Epidermal melanocyte (primary cell): ENCODE data around the gene NUP62.

ENCODE experiments used
- DNase-seq: peaks from one replicate; pipeline ENCODE4 v3.0.0; 2011; ENCODE audit warnings: low spot score; ENCODE audit not compliant: insufficient read length

Gene NUP62

DNA sequence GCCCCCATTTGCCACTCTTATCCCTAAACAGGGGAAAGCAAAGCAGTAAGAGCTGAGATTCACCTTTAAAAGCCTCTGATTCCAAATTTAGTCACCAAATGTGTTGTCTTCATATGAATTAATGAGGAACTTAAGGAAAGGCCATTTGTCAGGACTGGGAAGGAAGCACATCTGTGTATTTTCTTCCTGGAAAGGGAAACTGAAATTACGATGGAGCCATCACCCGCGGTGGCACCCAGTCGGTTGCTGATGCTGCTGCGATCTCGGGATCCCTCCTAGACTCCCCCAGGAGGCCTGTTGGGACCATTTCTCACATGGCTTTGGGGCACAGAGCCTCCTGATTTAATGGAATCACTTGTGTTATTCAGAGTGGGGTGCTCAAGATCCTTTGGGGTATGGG is 25.2 kb downstream of the NUP62 start:
- DNase-seq: no peak

DNA sequence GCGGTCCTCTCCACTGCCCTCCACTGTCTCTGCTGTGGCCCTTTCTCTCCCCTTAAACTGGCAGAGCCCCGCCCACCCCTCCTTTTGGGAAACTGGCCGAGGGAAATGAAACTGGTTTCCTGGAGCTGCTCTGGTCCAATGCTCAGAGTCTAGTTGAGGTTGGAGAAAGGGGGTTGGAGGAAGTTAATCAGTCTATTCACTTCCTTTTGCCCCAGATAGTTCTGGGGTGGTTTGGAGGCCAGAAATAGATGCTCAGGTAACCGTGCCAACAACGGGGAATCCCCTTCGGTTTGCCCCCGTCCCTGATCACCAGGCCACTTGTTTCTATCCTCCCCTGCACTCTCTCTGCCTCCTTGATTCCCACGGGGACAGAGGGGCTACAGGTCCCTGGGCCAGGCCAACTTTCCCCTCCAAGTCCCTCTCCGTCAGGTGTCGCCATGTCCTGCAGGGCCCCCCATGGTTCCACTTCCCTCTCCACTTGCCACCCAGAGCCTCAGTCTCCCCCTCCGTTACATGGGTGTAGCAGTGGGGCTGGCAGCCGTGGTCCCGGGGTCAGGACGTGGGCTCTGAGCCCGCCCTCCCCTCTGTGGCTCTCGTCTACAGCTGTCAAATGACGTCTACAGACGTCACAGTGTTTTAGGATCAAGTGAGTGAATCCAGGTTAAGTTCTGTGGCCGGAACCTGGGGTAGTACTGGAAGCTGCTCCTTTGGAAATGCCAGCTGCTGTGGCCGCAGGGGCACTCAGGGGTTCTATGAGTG is 32.3 kb downstream of the NUP62 start, which contains the start of gene IL4I1:
Gene IL4I1 (minus strand): TSS at position 25 of the 759 bp plus-strand sequence. CDS start 727 bp downstream, outside the sequence.
- DNase-seq: no peak

DNA sequence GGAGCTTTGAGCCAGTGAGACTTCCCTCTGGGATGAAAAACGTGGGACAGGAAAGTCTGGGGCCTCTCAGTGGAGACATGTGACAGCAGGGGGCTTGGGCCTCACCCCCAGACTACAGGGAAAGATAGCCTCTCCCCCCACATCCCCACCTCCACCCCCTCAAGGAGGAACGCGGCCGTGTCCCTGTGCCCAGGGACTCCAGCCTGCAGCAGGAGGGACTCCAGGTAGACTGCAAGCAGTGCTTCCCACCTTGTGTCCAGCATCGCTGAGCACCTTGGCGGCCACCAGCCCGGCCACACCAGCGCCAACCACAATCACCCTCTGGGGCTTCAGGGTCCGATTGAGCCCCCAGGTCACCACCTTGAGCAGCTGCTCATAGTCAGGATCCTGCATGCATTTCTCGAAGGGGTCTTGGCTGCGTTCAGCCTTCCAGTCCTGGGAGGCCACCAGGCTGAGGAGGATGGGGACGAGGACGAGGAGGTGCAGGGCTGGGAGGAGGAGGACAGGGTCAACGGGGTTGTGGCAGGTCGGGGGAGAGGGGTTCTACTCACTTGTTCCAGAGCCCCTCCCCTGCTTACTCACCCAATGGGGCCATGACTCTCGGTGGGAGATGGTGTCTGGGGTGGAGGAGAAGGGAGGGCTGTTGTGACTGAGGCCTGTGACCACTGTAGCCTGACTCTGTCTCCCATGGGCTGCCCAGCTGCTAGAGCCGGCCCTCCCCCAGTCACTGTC is 33.6 kb downstream of the NUP62 start:
- DNase-seq: no peak

DNA sequence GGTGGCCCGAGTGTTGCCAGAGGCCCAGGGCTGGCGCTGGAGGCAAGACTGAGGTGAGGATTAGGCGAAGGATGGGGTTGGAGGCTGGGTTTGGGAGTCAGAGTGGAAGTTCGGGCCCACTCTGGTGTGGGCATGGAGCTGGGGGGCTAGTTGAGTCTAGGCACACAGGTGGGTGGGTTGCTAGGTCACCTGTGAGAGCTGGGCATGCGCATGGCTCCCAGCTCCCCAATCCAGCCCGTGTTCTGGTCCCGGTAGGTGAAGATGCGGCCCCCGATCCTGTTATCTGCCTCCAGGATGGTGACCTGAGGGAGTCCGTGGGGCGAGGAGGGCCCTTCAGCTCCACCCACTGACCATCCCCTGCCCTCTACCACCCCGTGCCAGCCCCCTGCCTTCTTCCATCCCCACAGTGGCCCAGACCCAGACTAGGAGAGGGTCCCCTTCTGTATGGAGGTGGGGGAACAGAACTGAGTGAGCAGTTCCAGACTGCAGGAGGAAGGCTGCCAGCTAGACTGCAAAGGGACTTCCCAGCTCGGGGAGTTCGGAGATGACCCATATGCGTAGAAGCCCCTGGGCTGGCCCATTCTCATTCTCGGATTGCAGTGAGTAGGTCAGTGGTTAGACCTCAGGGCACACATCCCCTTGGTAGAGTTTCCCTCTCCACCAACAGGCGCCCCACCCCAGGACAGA is 34.3 kb downstream of the NUP62 start:
- DNase-seq: no peak

DNA sequence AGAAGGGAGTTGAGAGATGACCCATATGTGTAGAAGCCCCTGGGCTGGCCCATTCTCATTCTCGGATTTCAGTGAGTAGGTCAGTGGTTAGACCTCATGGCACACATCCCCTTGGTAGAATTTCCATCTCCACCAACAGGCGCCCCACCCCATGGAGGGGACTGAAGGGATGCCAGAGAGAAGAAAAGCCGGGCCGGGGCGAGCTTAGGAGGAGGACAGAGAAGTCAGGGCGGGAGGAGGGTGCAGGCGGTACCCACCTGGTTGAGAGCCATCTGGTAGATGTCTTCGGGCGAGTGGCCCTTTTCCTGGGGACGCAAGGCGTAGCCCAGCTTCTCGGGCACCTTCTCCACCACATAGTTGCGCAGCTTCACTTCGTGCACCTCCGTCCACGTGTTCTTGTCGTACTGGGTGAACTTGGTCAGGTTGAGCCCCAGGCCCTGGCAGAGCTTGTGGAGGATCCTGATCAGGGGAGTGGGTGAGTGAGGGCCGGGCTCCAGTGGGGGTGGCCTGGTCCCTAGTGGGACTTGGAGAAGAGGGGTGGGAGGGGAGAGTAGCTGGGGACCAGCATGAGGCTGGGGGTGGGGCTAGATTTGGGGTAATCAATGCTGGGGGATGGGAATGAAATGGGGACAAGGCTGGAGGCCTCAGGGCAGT is 35.2 kb downstream of the NUP62 start:
- no peak for DNase-seq

DNA sequence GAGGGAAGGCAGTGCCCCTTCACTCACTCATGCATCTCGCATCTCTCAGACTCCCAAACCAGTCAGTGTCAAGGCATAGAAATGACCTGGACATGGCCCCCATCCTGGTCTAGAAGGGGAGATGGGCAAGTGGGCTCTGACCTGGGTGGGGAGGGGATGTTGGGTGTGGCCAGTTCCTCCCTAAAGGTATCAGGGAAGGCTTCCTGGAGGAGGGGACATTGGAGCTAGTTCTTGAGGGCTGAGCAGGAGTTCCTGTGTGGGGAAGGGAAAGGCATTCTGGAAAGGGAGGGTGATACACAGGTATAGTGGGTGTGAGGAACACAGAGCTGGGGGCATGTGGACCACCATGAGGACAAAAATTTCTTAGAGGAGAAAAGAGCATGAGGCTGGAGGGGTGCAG is 36.6 kb downstream of the NUP62 start:
- no peak for DNase-seq

DNA sequence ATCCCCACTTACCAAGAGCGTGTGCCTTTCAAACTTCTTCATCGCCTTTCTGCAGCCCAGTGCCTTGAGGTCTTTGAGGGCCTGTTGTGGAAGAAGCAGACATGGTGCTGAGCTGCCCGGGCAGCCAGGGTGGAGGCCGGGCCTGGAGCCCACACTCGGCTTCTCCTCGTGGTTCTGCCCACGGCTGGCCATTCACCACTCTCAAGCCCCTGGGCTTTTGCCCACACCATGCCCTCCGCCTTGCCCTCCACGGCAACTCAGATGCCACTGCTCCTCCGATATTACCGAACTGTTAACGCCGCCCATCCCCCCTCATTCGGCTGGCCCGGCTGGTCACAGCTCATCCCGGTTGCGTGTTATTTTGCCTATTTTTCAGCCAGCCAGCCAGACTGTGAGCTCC is 37.9 kb downstream of the NUP62 start:
- DNase-seq: no peak

DNA sequence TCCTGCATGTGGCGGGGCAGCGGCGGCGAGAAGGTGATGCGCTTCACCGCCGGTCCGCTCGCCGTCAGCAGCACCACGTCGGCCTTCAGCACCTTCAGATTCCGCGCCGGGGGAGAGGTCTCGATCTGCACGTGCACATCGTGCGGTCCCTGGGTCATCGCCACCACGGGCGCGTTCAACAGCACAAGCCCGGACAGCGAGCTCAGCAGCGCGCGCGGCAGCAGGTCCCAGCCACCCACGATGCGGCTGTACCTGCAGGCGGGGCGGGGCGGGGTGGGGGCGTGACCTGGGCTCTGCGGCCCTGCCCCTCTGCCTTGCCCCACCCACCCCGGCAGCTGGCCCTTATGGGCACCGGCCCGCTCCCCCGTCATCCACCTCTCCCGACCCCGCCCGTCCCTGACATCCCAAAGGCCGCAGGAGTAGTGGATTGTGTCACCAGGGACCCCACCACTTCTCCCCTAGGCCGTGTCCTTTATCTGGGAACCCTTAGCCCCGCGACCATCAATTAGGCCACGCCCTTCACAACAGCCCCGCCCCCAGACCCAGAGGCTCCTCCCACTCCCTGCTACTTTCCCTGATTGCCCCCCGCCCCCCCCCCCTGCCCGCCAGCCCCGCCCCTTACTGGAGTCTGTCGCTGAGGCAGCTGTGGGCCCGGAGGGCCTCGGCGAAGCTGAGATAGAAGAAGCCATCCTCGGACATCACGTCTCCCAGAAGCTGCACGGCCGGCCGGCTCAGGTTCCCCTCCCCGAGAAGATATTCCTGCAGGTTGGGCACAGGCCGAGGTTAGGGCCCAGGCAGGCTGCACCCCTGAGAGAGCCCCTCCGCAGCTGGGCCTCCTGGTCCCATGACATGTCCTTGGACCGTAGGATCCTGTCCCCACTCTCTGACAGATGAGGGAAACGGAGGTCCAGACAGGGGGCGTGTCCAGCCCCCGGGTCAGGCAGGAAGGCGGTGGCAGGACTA is 38.7 kb downstream of the NUP62 start:
- DNase-seq: no peak

DNA sequence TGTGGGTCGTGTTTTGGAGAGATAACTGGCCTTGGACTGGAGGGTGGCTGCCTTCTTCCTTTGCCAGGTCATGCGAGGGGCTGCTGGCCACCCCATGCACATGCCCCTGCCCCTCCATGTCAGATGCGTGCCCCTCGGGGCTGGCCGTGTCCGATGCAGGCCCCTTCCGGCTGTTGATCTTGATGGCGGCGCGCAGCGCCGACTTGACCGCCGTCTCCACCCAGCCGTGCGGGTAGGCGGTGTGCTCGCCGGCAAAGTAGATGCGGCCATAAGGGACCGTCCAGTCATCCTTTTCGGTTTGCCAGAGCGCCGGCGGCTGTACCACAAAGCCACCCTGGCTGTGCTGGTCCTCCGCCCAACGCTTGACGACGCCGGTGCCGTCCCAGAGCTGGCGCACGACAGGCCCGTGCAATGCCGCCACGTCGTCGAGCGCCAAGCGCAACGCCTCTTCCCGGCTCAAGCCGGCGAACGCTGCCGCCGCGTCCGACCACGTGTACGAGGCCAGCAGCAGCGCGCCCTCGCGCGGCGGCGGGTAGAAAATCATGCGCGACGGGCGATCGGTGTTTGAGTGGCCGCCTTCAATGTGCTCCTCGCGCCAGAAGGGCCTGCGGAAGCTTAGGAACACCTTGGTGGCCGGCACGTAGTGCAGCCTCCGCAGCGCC is 39.5 kb downstream of the NUP62 start:
- no peak for DNase-seq

DNA sequence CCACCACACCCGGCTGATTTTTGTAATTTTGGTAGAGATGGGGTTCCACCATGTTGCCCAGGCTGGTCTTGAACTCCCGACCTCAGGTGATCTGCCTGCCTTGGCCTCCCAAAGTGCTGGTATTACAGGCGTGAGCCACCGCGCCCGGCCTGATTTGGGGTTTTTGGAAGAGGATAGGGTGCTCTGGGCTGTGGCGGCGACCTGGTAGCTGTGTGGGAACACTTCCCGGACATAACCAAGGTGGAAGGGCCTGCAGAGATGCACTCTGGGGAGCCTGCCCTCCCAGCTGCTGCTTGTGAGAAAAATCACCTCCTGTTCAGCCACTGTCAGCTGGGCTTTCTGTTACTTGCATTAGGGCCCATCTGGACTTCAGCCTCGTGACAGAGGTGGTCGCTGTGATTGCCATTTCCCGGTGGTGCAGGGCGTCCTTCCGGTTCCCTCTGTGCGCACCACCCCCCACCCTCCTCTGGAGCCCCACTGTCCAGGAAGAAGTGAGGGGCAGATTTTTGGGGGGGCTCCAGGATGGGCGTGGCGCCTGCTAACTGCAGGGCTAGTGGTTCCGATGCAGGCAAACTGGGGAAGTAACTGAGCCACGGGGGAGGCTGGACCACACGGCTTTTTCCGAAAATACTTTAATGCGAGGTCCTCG is 40.1 kb downstream of the NUP62 start:
- no peak for DNase-seq

DNA sequence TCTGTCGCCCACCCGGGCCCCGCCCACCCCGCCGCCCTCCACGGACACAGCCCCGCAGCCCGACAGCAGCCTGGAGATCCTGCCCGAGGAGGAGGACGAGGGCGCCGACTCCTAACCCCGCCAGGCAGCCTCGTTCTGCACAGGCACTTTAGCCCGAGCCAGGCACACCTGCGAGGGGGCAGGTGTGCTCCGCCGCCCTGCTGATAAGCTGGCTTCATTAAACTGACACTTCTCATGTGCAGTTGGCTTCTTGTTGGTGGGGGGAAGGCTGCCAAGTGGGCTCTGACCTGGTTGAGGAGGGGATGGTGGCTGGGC is 40.8 kb downstream of the NUP62 start:
- DNase-seq: no peak

DNA sequence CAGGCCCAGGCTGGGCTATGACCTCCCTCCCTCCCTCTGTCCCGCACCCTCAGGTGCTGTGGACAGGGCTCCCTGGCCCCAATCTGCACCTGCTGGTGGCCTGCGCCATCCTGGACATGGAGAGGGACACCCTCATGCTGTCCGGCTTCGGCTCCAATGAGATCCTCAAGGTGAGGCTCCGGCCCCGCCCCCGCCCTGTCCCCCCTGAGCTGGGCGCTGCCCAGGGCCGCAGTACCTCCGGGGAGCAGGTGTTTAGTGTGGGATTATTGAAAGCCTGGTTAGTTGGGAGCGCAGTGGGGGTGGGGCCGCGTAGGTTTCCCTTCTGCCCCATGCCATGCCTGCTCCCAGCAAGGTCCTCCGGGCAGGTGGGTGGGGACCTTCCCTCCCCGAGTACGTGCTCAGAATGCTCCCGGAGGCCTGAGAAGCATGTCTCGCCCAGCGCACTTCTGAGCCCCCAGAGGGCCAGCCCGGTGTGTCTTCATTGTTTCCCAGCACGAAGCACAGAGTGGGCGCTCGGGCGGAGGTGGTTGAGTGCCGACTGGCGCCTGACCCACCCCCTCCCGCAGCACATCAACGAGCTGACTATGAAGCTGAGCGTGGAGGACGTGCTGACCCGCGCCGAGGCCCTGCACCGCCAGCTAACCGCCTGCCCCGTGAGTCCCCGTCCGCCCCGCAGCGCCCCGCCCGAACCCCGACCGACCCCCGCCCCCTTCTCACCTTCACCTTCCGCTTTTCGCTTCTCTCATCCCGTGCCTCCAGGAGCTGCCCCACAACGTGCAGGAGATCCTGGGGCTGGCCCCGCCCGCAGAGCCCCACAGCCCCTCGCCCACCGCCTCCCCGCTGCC is 41.4 kb downstream of the NUP62 start:
- DNase-seq: no peak

DNA sequence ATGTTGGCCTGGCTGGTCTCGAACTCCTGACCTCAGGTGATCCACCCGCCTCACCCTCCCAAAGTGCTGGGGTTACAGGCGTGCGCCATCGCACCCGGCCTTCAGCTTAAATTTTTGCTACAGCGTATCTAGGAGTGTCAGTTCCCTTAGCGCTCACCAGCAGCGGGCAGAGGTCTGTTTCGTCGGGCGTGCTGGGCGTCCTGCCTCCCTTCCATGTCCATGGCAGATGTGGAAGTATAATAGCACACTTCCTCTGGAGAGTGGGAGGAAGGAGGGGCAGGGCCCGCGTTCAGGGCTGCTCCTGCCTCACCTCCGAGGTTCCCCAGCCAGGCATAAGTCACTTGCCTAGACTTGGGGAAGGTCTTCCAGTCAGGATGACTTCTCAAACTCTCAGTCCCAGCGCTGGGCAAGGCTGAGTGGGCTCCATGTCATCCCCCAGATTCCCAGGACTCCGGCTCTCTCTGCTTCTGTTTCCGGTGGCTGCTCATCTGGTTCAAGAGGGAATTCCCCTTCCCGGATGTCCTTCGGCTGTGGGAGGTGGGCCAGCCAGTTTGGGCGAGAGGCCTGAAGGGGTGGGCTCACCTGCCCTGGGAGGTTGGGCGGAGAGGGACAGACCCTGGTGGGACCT is 42.2 kb downstream of the NUP62 start:
- DNase-seq: no peak

DNA sequence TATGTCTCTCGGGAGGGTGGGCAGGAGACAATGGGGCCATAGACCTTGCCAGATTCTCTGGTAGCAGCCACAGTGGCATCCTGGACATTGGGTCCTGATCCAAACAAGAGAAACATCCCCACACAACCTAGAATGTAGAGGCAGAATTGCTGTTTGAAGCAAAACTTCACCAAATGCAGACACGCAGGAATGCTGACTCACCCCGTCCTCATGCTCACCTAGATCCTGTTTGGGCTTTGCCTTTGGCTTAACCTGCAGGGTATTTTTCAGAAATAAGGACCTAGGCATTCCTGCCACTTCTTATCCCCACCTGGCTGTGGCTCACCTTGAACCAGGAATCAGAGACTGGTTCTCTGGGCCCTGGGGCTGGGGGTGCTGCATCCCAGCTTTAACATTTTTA is 44.5 kb downstream of the NUP62 start:
- no peak for DNase-seq

DNA sequence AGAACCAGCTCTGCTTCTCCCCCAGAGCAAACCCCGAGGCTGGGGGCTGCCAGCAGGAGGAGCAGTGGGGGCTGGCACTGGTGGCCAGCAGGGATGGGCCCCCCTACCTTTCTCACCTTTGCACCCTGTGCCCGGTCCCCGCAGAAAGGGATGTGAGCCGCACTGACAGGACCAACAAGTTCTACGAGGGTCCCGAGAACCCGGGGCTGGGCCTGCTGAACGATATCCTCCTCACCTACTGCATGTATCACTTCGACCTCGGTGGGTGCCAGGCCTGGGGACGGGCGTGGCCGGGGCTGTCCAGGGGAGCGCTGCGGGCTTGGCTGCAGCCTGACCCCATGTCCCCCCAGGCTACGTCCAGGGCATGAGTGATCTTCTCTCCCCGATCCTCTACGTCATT is 45.2 kb downstream of the NUP62 start:
- no peak for DNase-seq

DNA sequence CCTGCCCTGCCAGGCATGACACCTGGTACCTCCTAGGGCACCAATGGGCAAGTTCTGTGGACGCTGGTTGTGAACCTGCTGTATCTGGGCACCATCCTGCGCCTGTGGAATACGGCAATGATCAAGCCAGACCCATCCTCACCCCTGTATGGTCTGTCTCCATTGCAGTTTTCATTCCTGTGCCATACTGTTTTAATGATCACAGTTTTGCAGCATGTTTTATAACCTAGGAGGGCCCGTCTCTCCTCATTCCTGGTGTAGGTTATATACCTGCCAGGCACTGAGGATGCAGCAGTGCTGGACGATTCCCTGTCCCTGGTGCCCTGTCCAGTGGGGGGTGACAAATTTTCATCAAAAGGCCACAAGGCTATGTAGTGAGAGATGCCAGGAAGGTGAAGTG is 46.2 kb downstream of the NUP62 start:
- no peak for DNase-seq

DNA sequence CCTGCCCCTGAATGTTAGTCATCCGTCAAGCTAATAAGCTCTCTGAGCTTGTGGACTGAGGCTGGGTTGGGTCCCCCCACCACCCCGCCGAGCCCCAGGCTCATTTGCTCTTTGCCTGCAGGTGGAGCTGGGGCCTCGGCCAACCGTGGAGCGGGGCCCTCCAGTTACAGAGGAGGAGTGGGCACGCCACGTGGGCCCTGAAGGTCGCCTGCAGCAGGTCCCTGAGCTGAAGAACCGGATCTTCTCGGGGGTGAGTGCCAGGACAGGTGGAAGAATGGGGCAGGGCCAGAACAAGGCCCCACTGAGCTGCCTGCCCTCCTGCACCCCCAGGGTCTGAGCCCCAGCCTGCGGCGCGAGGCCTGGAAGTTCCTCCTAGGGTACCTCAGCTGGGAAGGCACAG is 46.7 kb downstream of the NUP62 start:
- no peak for DNase-seq

DNA sequence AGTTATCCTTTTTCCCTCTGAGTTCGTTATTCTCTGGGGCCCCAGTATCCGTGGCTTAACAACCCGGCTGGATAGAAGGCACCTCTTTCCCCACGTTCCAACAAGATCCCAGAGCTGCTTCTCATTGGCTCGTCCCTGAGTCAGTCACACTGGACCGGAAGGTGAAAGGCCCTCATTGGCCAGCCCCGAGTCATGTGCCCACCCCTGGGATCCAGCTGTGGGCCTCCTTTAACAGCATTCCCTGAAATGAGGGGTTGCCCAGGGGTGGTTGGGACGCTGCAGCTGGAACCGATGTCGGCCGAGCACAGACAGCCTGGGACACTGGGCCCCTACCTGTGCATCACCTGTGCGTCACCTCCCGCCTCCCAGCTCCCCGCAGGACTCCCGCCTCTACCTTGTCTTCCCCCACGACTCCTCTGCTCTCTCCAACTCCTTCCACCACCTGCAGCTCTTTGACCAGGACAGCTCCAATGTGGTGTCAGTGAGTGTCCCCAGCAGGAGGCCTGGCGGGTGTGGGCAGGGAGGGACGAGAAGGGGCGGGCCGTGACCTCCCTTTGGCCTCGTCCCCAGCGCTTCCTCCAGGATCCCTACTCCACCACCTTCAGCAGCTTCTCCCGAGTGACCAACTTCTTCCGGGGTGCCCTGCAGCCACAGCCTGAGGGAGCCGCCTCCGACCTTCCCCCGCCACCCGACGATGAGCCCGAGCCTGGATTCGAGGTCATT is 47.5 kb downstream of the NUP62 start:
- DNase-seq: no peak
